Caco-2 (cell line): Measurements from ENCODE around the gene GPR162. TPM values are rescaled to one million over a fixed set of nuclear protein-coding genes. Genes with fewer than 3 reads are reported as not detected.
A peak's percentile ranks its signal among the peaks of the same experiment; 100 is the strongest.

Source experiments
- BruUV-seq: library from RNA; stranded (reverse); fragments of 400-500 nt; replicated peaks from 2 replicates; lab custom pipeline; 2021; lab: Mats Ljungman, UMichigan
- CTCF ChIA-PET: fragments of 300-600 bp; sonication (Branson Sonifier 250); formaldehyde crosslinking; loops from one replicate; lab custom pipeline; 2022; ENCODE audit warnings: antibody characterized with exemption; lab: Charles Lee
- POLR2A ChIA-PET: fragments of 300-600 bp; sonication (Branson Sonifier 250); formaldehyde crosslinking; loops from one replicate; lab custom pipeline; 2022; ENCODE audit warnings: antibody characterized with exemption; lab: Charles Lee
- DNase-seq, 2 experiments: peaks; one replicate each; pipeline versions ENCODE4 v3.0.0 to v3.0.0-alpha.2; 2020 to 2022
- H3K27me3 ChIP-seq: replicated peaks from 2 replicates; pipeline ENCODE4 v1.6.0; 2011; ENCODE audit warnings: low read length; ENCODE audit not compliant: control insufficient read depth, insufficient read depth
- H3K36me3 ChIP-seq: 2 replicates; pipeline ENCODE4 v1.5.1; 2011; ENCODE audit warnings: low read length; ENCODE audit not compliant: control insufficient read depth, insufficient read depth
- H3K4me1 ChIP-seq: fragments of 250-450 bp; sonication (Bioruptor Pico); 2 replicates; pipeline ENCODE4 v1.5.1; 2020; ENCODE audit warnings: mild to moderate bottlenecking
- H3K4me3 ChIP-seq: 2 replicates; pipeline ENCODE4 v1.5.1; 2011; ENCODE audit warnings: low read depth, mild to moderate bottlenecking, control low read depth, low read length
- H3K9me3 ChIP-seq: fragments of 250-450 bp; sonication (Bioruptor Pico); 2 replicates; pipeline ENCODE4 v1.5.1; 2020; ENCODE audit warnings: mild to moderate bottlenecking, moderate library complexity
- H3K27ac Mint-ChIP-seq: one replicate; pipeline ENCODE4 v1.8.0; 2022; ENCODE audit warnings: mixed read lengths; ENCODE audit not compliant: unreplicated experiment
- H3K27me3 Mint-ChIP-seq: one replicate; pipeline ENCODE4 v1.8.0; 2022; ENCODE audit warnings: mixed read lengths; ENCODE audit not compliant: insufficient read depth, unreplicated experiment
- H3K36me3 Mint-ChIP-seq: one replicate; pipeline ENCODE4 v1.8.0; 2022; ENCODE audit warnings: mild to moderate bottlenecking, mixed read lengths; ENCODE audit not compliant: insufficient read depth, unreplicated experiment
- H3K4me1 Mint-ChIP-seq: one replicate; pipeline ENCODE4 v1.8.0; 2022; ENCODE audit warnings: low read depth, mixed read lengths; ENCODE audit not compliant: unreplicated experiment
- H3K4me3 Mint-ChIP-seq: one replicate; pipeline ENCODE4 v1.8.0; 2022; ENCODE audit warnings: mild to moderate bottlenecking, moderate library complexity, mixed read lengths; ENCODE audit not compliant: unreplicated experiment
- H3K9me3 Mint-ChIP-seq: one replicate; pipeline ENCODE4 v1.8.0; 2022; ENCODE audit warnings: mixed read lengths; ENCODE audit not compliant: unreplicated experiment
- intact Hi-C: fragments of 100-400 bp; cut with micrococcal nuclease; formaldehyde crosslinking; loops from one replicate; pipeline ENCODE4 v1.10.0; 2022; ENCODE audit not compliant: unreplicated experiment
- total RNA-seq: library from RNA; stranded (reverse); gene quantifications from 2 replicates; pipeline ENCODE4 v1.2.3, GENCODE V29; 2022
- TF ChIP-seq, protein P1 (sequence below), 2 experiments: fragments of 200-600 bp in 1 of 2; IDR thresholded peaks; 1 replicate in 1 of 2; 2 replicates in 1 of 2; pipeline versions ENCODE4 v1.5.1 to v1.8.0; 2011 to 2022; ENCODE audit warnings: antibody characterized with exemption in 1 of 2, control low read depth in 1 of 2, inconsistent platforms in 1 of 2, low read depth in 1 of 2, low read length in 1 of 2, mild to moderate bottlenecking in 1 of 2, moderate library complexity in 1 of 2; ENCODE audit not compliant: insufficient read depth in 1 of 2, severe bottlenecking in 1 of 2, unreplicated experiment in 1 of 2

Gene GPR162
- total RNA-seq, 1 experiment from 2014 or later = 1.2 TPM

DNA sequence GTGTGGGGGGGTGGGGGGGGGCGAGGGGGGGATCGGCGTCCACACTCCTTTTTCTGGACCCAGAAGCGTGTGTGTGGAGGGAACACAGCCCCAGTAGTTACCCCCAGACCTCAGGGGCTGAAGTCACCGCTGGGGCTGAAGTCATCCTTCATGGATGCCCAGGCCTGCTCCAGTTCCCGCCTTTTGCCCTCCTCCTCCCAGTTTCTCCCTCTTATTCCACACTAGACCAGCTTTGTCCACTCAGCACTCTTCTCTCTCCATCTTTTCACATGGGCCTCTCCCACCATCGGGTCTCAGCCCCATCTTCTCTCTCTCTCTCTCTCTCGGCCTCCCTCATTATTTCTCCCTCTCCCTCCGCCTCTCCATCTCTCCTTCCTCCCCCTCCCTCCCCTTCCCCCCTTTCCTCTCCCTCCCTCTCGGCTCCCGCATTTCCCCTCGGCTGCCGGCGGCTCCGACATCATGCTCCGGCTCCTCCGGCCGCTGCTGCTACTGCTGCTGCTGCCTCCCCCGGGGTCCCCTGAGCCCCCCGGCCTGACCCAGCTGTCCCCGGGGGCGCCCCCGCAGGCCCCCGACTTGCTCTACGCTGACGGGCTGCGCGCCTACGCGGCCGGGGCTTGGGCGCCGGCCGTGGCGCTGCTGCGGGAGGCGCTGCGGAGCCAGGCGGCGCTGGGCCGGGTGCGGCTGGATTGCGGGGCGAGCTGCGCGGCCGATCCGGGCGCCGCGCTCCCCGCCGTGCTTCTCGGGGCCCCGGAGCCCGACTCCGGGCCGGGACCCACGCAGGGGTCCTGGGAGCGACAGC, 6.6 kb downstream of the GPR162 start, which contains the start of gene P3H3:
P3H3 (plus strand) TSS at position 426 of the 799 bp plus-strand sequence; CDS start at position 460, 34 bp downstream.
- peaks cover 18% of the 10 kb centered on the region for H3K27me3 Mint-ChIP-seq
- H3K4me3 ChIP-seq = peak within 1 kb of the TSS; percentile 97
- peaks cover 11% of the 10 kb centered on the region for H3K36me3 Mint-ChIP-seq
- H3K4me1 ChIP-seq = peaks cover 18% of the 10 kb centered on the region
- peak within 1 kb of the TSS; percentile 95 for H3K27ac Mint-ChIP-seq
- no TSS peak for BruUV-seq
- TF ChIP-seq, protein P1, sequence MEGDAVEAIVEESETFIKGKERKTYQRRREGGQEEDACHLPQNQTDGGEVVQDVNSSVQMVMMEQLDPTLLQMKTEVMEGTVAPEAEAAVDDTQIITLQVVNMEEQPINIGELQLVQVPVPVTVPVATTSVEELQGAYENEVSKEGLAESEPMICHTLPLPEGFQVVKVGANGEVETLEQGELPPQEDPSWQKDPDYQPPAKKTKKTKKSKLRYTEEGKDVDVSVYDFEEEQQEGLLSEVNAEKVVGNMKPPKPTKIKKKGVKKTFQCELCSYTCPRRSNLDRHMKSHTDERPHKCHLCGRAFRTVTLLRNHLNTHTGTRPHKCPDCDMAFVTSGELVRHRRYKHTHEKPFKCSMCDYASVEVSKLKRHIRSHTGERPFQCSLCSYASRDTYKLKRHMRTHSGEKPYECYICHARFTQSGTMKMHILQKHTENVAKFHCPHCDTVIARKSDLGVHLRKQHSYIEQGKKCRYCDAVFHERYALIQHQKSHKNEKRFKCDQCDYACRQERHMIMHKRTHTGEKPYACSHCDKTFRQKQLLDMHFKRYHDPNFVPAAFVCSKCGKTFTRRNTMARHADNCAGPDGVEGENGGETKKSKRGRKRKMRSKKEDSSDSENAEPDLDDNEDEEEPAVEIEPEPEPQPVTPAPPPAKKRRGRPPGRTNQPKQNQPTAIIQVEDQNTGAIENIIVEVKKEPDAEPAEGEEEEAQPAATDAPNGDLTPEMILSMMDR (IDR thresholded peaks at IDR 0.05; ENCODE audit: insufficient read depth in 1 of 2, low read depth in 1 of 2, low read length in 1 of 2, severe bottlenecking in 1 of 2, unreplicated experiment in 1 of 2) = no peak
- H3K9me3 ChIP-seq = no peaks in the 10 kb centered on the region
- intact Hi-C loops = loop anchor here (5.0 kb wide), 2 partner anchors 211 to 256 kb away; no protein-coding TSS in a partner anchor
- peak within 1 kb of the TSS; percentile 94 for H3K4me3 Mint-ChIP-seq
- H3K36me3 ChIP-seq = no peaks in the 10 kb centered on the region; the same call in 1 of the 2 replicates
- peaks cover 14% of the 10 kb centered on the region for H3K4me1 Mint-ChIP-seq
- H3K27me3 ChIP-seq = no peaks in the 10 kb centered on the region; the same call in 1 of the 2 replicates
- ChIA-PET POLR2A (interaction anchor here (0.6 to 1.9 kb wide), 3 partner anchors 12 to 64 kb away, joined by 3 to 9 read pairs (median 3); partner anchors contain the start of genes CDCA3 and USP5), CTCF (interaction anchor here (0.5 to 2.4 kb wide), 7 partner anchors 11 to 382 kb away, joined by 3 to 8 read pairs (median 4); partner anchors contain the start of genes CDCA3, MLF2 and USP5)
- H3K9me3 Mint-ChIP-seq = no peaks in the 10 kb centered on the region
- peak in 1 of 2 experiments; percentile 63 for DNase-seq

DNA sequence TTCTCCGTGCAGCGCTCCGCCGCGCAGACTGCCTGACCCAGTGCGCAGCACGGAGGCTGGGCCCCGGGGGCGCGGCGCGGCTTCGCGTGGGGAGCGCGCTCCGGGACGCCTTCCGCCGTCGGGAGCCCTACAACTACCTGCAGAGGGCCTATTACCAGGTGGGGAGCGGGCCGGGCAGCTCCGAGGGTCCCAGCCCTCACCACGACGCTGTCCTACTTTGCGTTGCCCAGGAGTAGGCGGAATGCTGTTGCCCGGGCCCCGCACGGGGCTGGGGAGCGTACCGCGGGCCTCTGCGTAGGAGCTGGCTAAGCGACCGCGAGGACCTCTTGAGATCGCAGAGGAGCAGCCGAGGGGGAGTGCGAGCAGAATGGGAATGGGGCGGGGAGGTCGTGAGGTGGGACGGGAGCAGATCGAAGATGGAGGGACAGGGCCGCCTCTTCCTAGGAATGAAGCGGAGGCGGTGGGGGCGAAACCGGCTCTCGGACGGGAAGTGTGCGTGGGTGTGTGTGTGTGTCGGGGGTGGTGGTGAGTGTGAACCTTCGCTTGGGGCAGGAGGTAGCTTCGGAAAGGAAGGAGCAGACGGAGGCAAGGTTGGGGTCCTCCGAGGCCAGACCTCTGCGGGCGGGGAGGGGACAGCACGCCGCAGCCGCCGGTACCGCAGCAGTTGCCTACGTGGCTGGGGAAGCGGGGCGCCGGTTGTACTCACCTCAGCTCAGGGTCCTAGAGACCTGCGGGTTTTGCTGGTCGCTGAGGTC, 7.3 kb downstream of the GPR162 start:
- Histone ChIP-seq H3K4me1 (peaks cover 15% of the 10 kb centered on the region), H3K4me3 (peak overlapping the region; percentile 97), H3K9me3 (no peaks in the 10 kb centered on the region), H3K36me3 (no peaks in the 10 kb centered on the region; the same call in 1 of the 2 replicates), H3K27me3 (no peaks in the 10 kb centered on the region; the same call in 1 of the 2 replicates)
- peak overlapping the region; percentile 94 for H3K4me3 Mint-ChIP-seq
- CTCF ChIA-PET = interaction anchor here (0.7 to 2.4 kb wide), 6 partner anchors 10 to 382 kb away, joined by 3 to 8 read pairs (median 4); partner anchors contain the start of genes CDCA3, MLF2, PTMS and USP5
- peaks cover 14% of the 10 kb centered on the region for H3K4me1 Mint-ChIP-seq
- intact Hi-C loops = loop anchor here (5.0 kb wide), 2 partner anchors 212 to 257 kb away; no protein-coding TSS in a partner anchor
- peaks cover 14% of the 10 kb centered on the region for H3K36me3 Mint-ChIP-seq
- peak in 1 of 2 experiments; percentile 75 for DNase-seq
- TSS peak; percentile 73 for BruUV-seq
- peaks cover 18% of the 10 kb centered on the region for H3K27me3 Mint-ChIP-seq
- TF ChIP-seq, protein P1 (IDR thresholded peaks at IDR 0.05; ENCODE audit: insufficient read depth in 1 of 2, low read depth in 1 of 2, low read length in 1 of 2, severe bottlenecking in 1 of 2, unreplicated experiment in 1 of 2) = peak in 1 of 2 experiments; percentile 9
- POLR2A ChIA-PET = interaction anchor here (1.9 kb wide), 1 partner anchor 22 kb away, joined by 9 read pairs; the partner anchor contains the start of genes CDCA3 and USP5
- H3K9me3 Mint-ChIP-seq = no peaks in the 10 kb centered on the region
- H3K27ac Mint-ChIP-seq = peak overlapping the region; percentile 95
